ENCODE data around the gene LIFR.

- TF ChIP-seq EZH2 (IDR thresholded peaks at IDR 0.05; ENCODE audit: low read length, unreplicated experiment), result no peak
- no peak for TF ChIP-seq CTCF (conservative IDR thresholded peaks at IDR 0.05; ENCODE audit: low read depth, low read length)
These were observed 62.3 kb downstream of the LIFR start for GRCh38 chr5:38494175-38494574.

Measured in PC-3 (cell line).